H1 (cell line): ENCODE measurements around the gene SPEF1. TPM values are rescaled to one million over a fixed set of nuclear protein-coding genes. Genes with fewer than 3 reads are reported as not detected.

Experiments
- CTCF ChIA-PET: fragments of 300-600 bp; sonication (Branson Sonifier 250); formaldehyde crosslinking; loops from one replicate; lab custom pipeline; 2021; ENCODE audit not compliant: partially characterized antibody; lab: Charles Lee
- POLR2A ChIA-PET: fragments of 300-600 bp; sonication (Branson Sonifier 250); formaldehyde crosslinking; loops from one replicate; lab custom pipeline; 2021; ENCODE audit warnings: inconsistent platforms; ENCODE audit not compliant: partially characterized antibody; lab: Charles Lee
- DNase-seq, 2 experiments: peaks; one replicate each; pipeline versions ENCODE4 v3.0.0 to v3.0.0-alpha.2; 2010 to 2022; ENCODE audit warnings: low spot score in 2 of 2, low read depth in 1 of 2, mixed read lengths in 1 of 2
- FAIRE-seq: peaks from 2 replicates; lab custom pipeline; 2011; peaks lifted over from hg19 to GRCh38; lab: Jason Lieb, UNC
- H2AFZ ChIP-seq: 2 replicates; pipeline ENCODE4 v1.8.1; 2012; ENCODE audit warnings: low read length, inconsistent platforms
- H2AK5ac ChIP-seq: 2 replicates; pipeline ENCODE4 v1.6.1; 2013; ENCODE audit warnings: low read depth, low read length
- H2BK120ac ChIP-seq: replicated peaks from 2 replicates; pipeline ENCODE3; 2013; ENCODE audit warnings: low read depth, low read length, inconsistent platforms
- H2BK12ac ChIP-seq: 2 replicates; pipeline ENCODE4 v1.6.1; 2013; ENCODE audit warnings: low read depth, low read length
- H2BK15ac ChIP-seq: 2 replicates; pipeline ENCODE4 v1.6.1; 2013; ENCODE audit warnings: low read length
- H2BK20ac ChIP-seq: 2 replicates; pipeline ENCODE4 v1.6.1; 2013; ENCODE audit warnings: low read length
- H2BK5ac ChIP-seq: 2 replicates; pipeline ENCODE4 v1.6.1; 2013; ENCODE audit warnings: low read depth, low read length
- H3K14ac ChIP-seq: 2 replicates; pipeline ENCODE4 v1.6.1; 2013; ENCODE audit warnings: inconsistent platforms; ENCODE audit not compliant: insufficient read length
- H3K18ac ChIP-seq: 2 replicates; pipeline ENCODE4 v1.6.1; 2013; ENCODE audit warnings: low read length; ENCODE audit errors: extremely low read depth
- H3K23ac ChIP-seq: 2 replicates; pipeline ENCODE4 v1.6.1; 2013; ENCODE audit warnings: inconsistent platforms; ENCODE audit not compliant: insufficient read length
- H3K23me2 ChIP-seq: 2 replicates; pipeline ENCODE4 v1.6.1; 2013; ENCODE audit warnings: low read depth, low read length
- H3K27ac ChIP-seq: 2 replicates; pipeline ENCODE4 v1.6.1; 2011; ENCODE audit warnings: low read depth, low read length, inconsistent platforms
- H3K27me3 ChIP-seq, 4 experiments: replicated peaks in 1 of 4; 1 replicate in 1 of 4; 2 replicates in 3 of 4; pipeline versions ENCODE4 v1.6.1 to v1.8.1; 2011 to 2013; ENCODE audit warnings: low read length in 3 of 4, mild to moderate bottlenecking in 3 of 4, inconsistent platforms in 2 of 4, mixed read lengths in 2 of 4, moderate library complexity in 1 of 4; ENCODE audit not compliant: control insufficient read depth in 3 of 4, insufficient read depth in 3 of 4; ENCODE audit errors: extremely low read depth in 1 of 4
- H3K36me3 ChIP-seq, 4 experiments: 2 replicates each; pipeline versions ENCODE4 v1.6.1 to v1.8.1; 2011 to 2013; ENCODE audit warnings: mild to moderate bottlenecking in 4 of 4, low read length in 3 of 4, moderate library complexity in 2 of 4, control low read depth in 1 of 4, inconsistent platforms in 1 of 4; ENCODE audit not compliant: insufficient read depth in 4 of 4, control insufficient read depth in 2 of 4
- H3K4ac ChIP-seq: replicated peaks from 2 replicates; pipeline ENCODE3; 2013; ENCODE audit warnings: low read length, low read depth, mixed read lengths, inconsistent platforms; ENCODE audit not compliant: insufficient read length
- H3K4me1 ChIP-seq, 4 experiments: replicated peaks in 1 of 4; 1 replicate in 1 of 4; 2 replicates in 3 of 4; pipeline versions ENCODE4 v1.6.1 to v1.8.1; 2011 to 2013; ENCODE audit warnings: low read length in 3 of 4, inconsistent platforms in 2 of 4, mixed read lengths in 1 of 4; ENCODE audit not compliant: insufficient read depth in 4 of 4, control insufficient read depth in 3 of 4
- H3K4me2 ChIP-seq, 2 experiments: 2 replicates each; pipeline versions ENCODE4 v1.6.1 to v1.8.1; 2011 to 2013; ENCODE audit warnings: low read depth in 2 of 2, low read length in 2 of 2, control low read depth in 1 of 2, inconsistent platforms in 1 of 2, mild to moderate bottlenecking in 1 of 2; ENCODE audit not compliant: insufficient read depth in 1 of 2
- H3K4me3 ChIP-seq, 4 experiments: fragments of 200-600, 300-600 bp in 1 of 4; sonication (generic), shearing (Covaris generic), sonication (Bioruptor Twin) in 1 of 4; 2 replicates each; pipeline versions ENCODE4 v1.5.1 to v1.8.1; 2011 to 2016; ENCODE audit warnings: low read length in 4 of 4, low read depth in 3 of 4, control low read depth in 2 of 4, inconsistent platforms in 2 of 4, mild to moderate bottlenecking in 2 of 4, mixed read lengths in 1 of 4, moderate library complexity in 1 of 4; ENCODE audit not compliant: insufficient read depth in 2 of 4; ENCODE audit errors: extremely low read depth in 1 of 4
- H3K56ac ChIP-seq: replicated peaks from 2 replicates; pipeline ENCODE3; 2013; ENCODE audit warnings: low read depth, mild to moderate bottlenecking, mixed read lengths, low read length, inconsistent platforms; ENCODE audit not compliant: insufficient read length
- H3K79me1 ChIP-seq: 2 replicates; pipeline ENCODE4 v1.6.1; 2013; ENCODE audit warnings: low read depth, low read length, control low read depth
- H3K79me2 ChIP-seq, 2 experiments: 2 replicates each; pipeline versions ENCODE4 v1.6.1 to v1.8.1; 2012 to 2013; ENCODE audit warnings: low read length in 2 of 2, mild to moderate bottlenecking in 2 of 2, inconsistent platforms in 1 of 2; ENCODE audit not compliant: insufficient read depth in 2 of 2, control insufficient read depth in 1 of 2
- H3K9ac ChIP-seq, 4 experiments: replicated peaks in 1 of 4; 1 replicate in 1 of 4; 2 replicates in 3 of 4; pipeline versions ENCODE4 v1.6.1 to v1.8.1; 2011 to 2013; ENCODE audit warnings: low read depth in 3 of 4, low read length in 3 of 4, control low read depth in 2 of 4, mild to moderate bottlenecking in 2 of 4, moderate library complexity in 2 of 4, inconsistent platforms in 1 of 4; ENCODE audit errors: extremely low read depth in 1 of 4
- H3K9me3 ChIP-seq, 2 experiments: 2 replicates each; pipeline versions ENCODE4 v1.6.1 to v1.8.1; 2012 to 2013; ENCODE audit warnings: mild to moderate bottlenecking in 2 of 2, moderate library complexity in 2 of 2, control low read depth in 1 of 2, inconsistent platforms in 1 of 2, low read depth in 1 of 2, low read length in 1 of 2, mixed read lengths in 1 of 2; ENCODE audit not compliant: insufficient read depth in 2 of 2
- H4K20me1 ChIP-seq, 2 experiments: replicated peaks in 1 of 2; 2 replicates each; pipeline versions ENCODE3 to v1.8.1; 2011 to 2013; ENCODE audit warnings: inconsistent platforms in 2 of 2, low read length in 2 of 2, mild to moderate bottlenecking in 1 of 2; ENCODE audit not compliant: insufficient read depth in 2 of 2, control insufficient read depth in 1 of 2
- H4K5ac ChIP-seq: 2 replicates; pipeline ENCODE4 v1.6.1; 2013; ENCODE audit warnings: low read length, low read depth, mixed read lengths, inconsistent platforms; ENCODE audit not compliant: insufficient read length
- H4K8ac ChIP-seq: 2 replicates; pipeline ENCODE4 v1.8.0; 2013; ENCODE audit warnings: mild to moderate bottlenecking, moderate library complexity, low read length, inconsistent platforms; ENCODE audit not compliant: insufficient read depth; ENCODE audit errors: extremely low read depth
- H4K91ac ChIP-seq: replicated peaks from 2 replicates; pipeline ENCODE3; 2013; ENCODE audit warnings: low read length, mixed read lengths, inconsistent platforms; ENCODE audit not compliant: insufficient read length
- ATF2 ChIP-seq: IDR thresholded peaks from 2 replicates; pipeline ENCODE4 v1.6.1; 2012; ENCODE audit warnings: low read length, inconsistent platforms
- CTBP2 ChIP-seq: IDR thresholded peaks from 2 replicates; pipeline ENCODE4 v1.7.0; 2011; ENCODE audit warnings: borderline replicate concordance, mild to moderate bottlenecking, moderate library complexity, mixed read lengths, low read length; ENCODE audit not compliant: insufficient read depth, insufficient read length
- EP300 ChIP-seq, 2 experiments: IDR thresholded peaks; 1 replicate in 1 of 2; 2 replicates in 1 of 2; pipeline ENCODE4 v1.6.1; 2011 to 2012; ENCODE audit warnings: low read depth in 2 of 2, low read length in 2 of 2, mild to moderate bottlenecking in 2 of 2, borderline replicate concordance in 1 of 2, inconsistent platforms in 1 of 2, moderate library complexity in 1 of 2
- KDM1A ChIP-seq: fragments of 200-600, 300-600 bp; sonication (generic); IDR thresholded peaks from 2 replicates; pipeline ENCODE4 v1.7.1; 2016; ENCODE audit warnings: mild to moderate bottlenecking, low read length, borderline replicate concordance
- NRF1 ChIP-seq: IDR thresholded peaks from 2 replicates; pipeline ENCODE4 v1.6.1; 2011; ENCODE audit warnings: mild to moderate bottlenecking, low read depth, low read length, improper control_type of control experiment
- RAD21 ChIP-seq, 2 experiments: IDR thresholded peaks in 1 of 2; conservative IDR thresholded peaks in 1 of 2; 2 replicates each; pipeline ENCODE4 v1.6.1; 2011; ENCODE audit warnings: low read depth in 2 of 2, low read length in 2 of 2, improper control_type of control experiment in 1 of 2, inconsistent platforms in 1 of 2, mild to moderate bottlenecking in 1 of 2, moderate library complexity in 1 of 2
- RFX5 ChIP-seq: IDR thresholded peaks from 2 replicates; pipeline ENCODE4 v1.6.1; 2011; ENCODE audit warnings: low read depth, low read length, improper control_type of control experiment, borderline replicate concordance
- SIRT6 ChIP-seq: IDR thresholded peaks from one replicate; pipeline ENCODE4 v1.7.1; 2012; ENCODE audit warnings: low read length, inconsistent platforms
- TBP ChIP-seq: IDR thresholded peaks from 2 replicates; pipeline ENCODE4 v1.6.1; 2011; ENCODE audit warnings: low read depth, low read length, improper control_type of control experiment
- WGBS, 2 experiments: shearing (Covaris generic) in 1 of 2; methylation state at CpG; one replicate each; pipeline versions ENCODE4 v1.1.6 to v1.1.7; 2013 to 2015; ENCODE audit warnings: low lambda C conversion rate in 2 of 2, mixed read lengths in 2 of 2, inconsistent platforms in 1 of 2, low coverage in 1 of 2, missing lambda C conversion rate in 1 of 2; ENCODE audit not compliant: insufficient replicate concordance in 2 of 2, insufficient coverage in 1 of 2, insufficient read length in 1 of 2; ENCODE audit errors: extremely low coverage in 1 of 2, missing lambda C conversion rate in 1 of 2; 5-methylcytosine and 5-hydroxymethylcytosine counted together
- polyA plus RNA-seq, 7 experiments: library from polyadenylated mRNA; depleted of rRNA in 3 of 7; stranded (reverse) in 5 of 7; unstranded in 2 of 7; fragments of >200 nt in 5 of 7; fragments of 200-250 nt in 2 of 7; gene quantifications; 1 replicate in 5 of 7; 2 replicates in 1 of 7; 4 replicates in 1 of 7; pipeline versions ENCODE4 v1.2.1 to v1.2.3, GENCODE V29; 2011 to 2013; ENCODE audit warnings: missing spikeins in 2 of 7, mixed read lengths in 2 of 7
- total RNA-seq: library from RNA; stranded (reverse); fragmentation: NEBNext Ultra II Directional; extraction: Animal tissue kit (Norgen Biotek cat#: 25700); gene quantifications from 2 replicates; pipeline ENCODE4 v1.2.1, GENCODE V29; 2021

SPEF1 gene
- total and polyA plus RNA-seq, 2 of the 8 experiments (the other 6 are each of a cell fraction or from before 2014, with no cell fraction given), result 0.51 to 0.71 TPM

GRCh38 chr20:3755814-3756480 lies 25.3 kb downstream of the SPEF1 start:
- ChIA-PET POLR2A (interaction anchor here (0.6 to 5.9 kb wide), 5 partner anchors 8 to 97 kb away, joined by 3 to 46 read pairs (median 5); partner anchors contain the start of gene ADISSP), CTCF (interaction anchor here (0.5 to 18.6 kb wide), 12 partner anchors 4 to 140 kb away, joined by 3 to 308 read pairs (median 9); partner anchors contain the start of genes ADISSP, AP5S1, HSPA12B and SIGLEC1)
- TF ChIP-seq NRF1, result no peak
- no peak for TF ChIP-seq SIRT6
- no peak for TF ChIP-seq TBP
- TF ChIP-seq RAD21 (IDR thresholded peaks at IDR 0.05 in 1 of 2, conservative IDR thresholded peaks at IDR 0.05 in 1 of 2; ENCODE audit: low read depth in 2 of 2, low read length in 2 of 2), result no peak
- no peak for TF ChIP-seq KDM1A
- no peak for TF ChIP-seq CTBP2
- TF ChIP-seq RFX5, result no peak
- no peak for TF ChIP-seq ATF2
- TF ChIP-seq EP300 (IDR thresholded peaks at IDR 0.05; ENCODE audit: borderline replicate concordance in 1 of 2, low read depth in 2 of 2, low read length in 2 of 2), result no peak

More at GRCh38 chr20:3755814-3756480, 25.3 kb downstream of the SPEF1 start:
- Histone ChIP-seq H3K27ac (no peak overlapping the region), H4K20me1 (peaks cover 8 to 26% of the 10 kb centered on the region in 2 experiments), H3K27me3 (peaks cover 0 to 9% (median 4%) of the 10 kb centered on the region in 4 experiments; a peak in 5 of 7 replicates), H3K79me2 (peaks cover 0 to 3% of the 10 kb centered on the region in 2 experiments; a peak in 1 of 4 replicates), H2BK120ac (no peak overlapping the region), H3K79me1 (peaks cover 6% of the 10 kb centered on the region), H3K14ac (no peak overlapping the region), H3K4me3 (no peak overlapping the region), H3K23ac (no peak overlapping the region), H2AK5ac (no peak overlapping the region), H3K36me3 (peaks cover 0 to 9% (median 2%) of the 10 kb centered on the region in 4 experiments; a peak in 6 of 8 replicates), H3K4me1 (peaks cover 0 to 7% (median 0%) of the 10 kb centered on the region in 4 experiments; a peak in 3 of 7 replicates), H3K9me3 (no peaks in the 10 kb centered on the region), H3K18ac (no peak overlapping the region), H2BK15ac (no peak overlapping the region), H4K91ac (no peak overlapping the region), H4K5ac (no peak overlapping the region), H2AFZ (no peak overlapping the region), H3K56ac (no peak overlapping the region), H2BK5ac (no peak overlapping the region), H2BK20ac (no peak overlapping the region), H2BK12ac (no peak overlapping the region), H3K4ac (no peak overlapping the region), H3K4me2 (no peak overlapping the region), H4K8ac (no peak overlapping the region), H3K9ac (no peak overlapping the region), H3K23me2 (peaks cover 13% of the 10 kb centered on the region; the same call in 1 of the 2 replicates)
- WGBS, 2 experiments, result 95% methylated on average over 5 of the region's 5 CpGs; no CpG with 5 or more reads in 1 of the 2 experiments
- FAIRE-seq (no peak), DNase-seq (no peak)
